CD14-positive monocyte (primary cell): ENCODE data around the gene BANK1. TPM values are rescaled to one million over a fixed set of nuclear protein-coding genes. Genes with fewer than 3 reads are reported as not detected.

Experiments used
- DNase-seq, 3 donors: peaks; one replicate each; pipeline ENCODE4 v3.0.0-alpha.2; 2011 to 2022
- H2AFZ ChIP-seq: 2 replicates; pipeline ENCODE4 v1.6.0; 2012; ENCODE audit warnings: mild to moderate bottlenecking, low read depth, low read length, inconsistent platforms; ENCODE audit not compliant: insufficient read depth, poor library complexity, severe bottlenecking
- H3K27ac ChIP-seq, 2 donors: 1 replicate in 1 of 2; 2 replicates in 1 of 2; pipeline ENCODE4 v1.5.1; 2012 to 2013; ENCODE audit warnings: low read length in 2 of 2, control low read depth in 1 of 2, inconsistent platforms in 1 of 2, low read depth in 1 of 2, mild to moderate bottlenecking in 1 of 2
- H3K27me3 ChIP-seq, 2 donors: one replicate each; pipeline versions ENCODE4 v1.6.0 to v1.6.1; 2011 to 2013; ENCODE audit warnings: low read length in 2 of 2; ENCODE audit not compliant: control insufficient read depth in 2 of 2, insufficient read depth in 2 of 2
- H3K36me3 ChIP-seq, 2 donors: replicated peaks in 1 of 2; 1 replicate in 1 of 2; 2 replicates in 1 of 2; pipeline versions ENCODE4 v1.5.1 to v1.6.1; 2012 to 2013; ENCODE audit warnings: low read length in 2 of 2, control low read depth in 1 of 2, inconsistent platforms in 1 of 2, mild to moderate bottlenecking in 1 of 2; ENCODE audit not compliant: insufficient read depth in 2 of 2, control insufficient read depth in 1 of 2
- H3K4me1 ChIP-seq, 2 donors: 1 replicate in 1 of 2; 2 replicates in 1 of 2; pipeline versions ENCODE4 v1.5.1 to v1.6.1; 2012 to 2013; ENCODE audit warnings: low read length in 2 of 2, control low read depth in 1 of 2, inconsistent platforms in 1 of 2, mild to moderate bottlenecking in 1 of 2, moderate library complexity in 1 of 2; ENCODE audit not compliant: insufficient read depth in 2 of 2, control insufficient read depth in 1 of 2
- H3K4me2 ChIP-seq: replicated peaks from 2 replicates; pipeline ENCODE3; 2012; ENCODE audit warnings: low read length, moderate library complexity, mild to moderate bottlenecking; ENCODE audit not compliant: poor library complexity, severe bottlenecking; ENCODE audit errors: extremely low read depth
- H3K4me3 ChIP-seq, 3 experiments: fragments of 200-600 bp in 1 of 3; sonication (generic) in 1 of 3; replicated peaks in 1 of 3; 1 replicate in 2 of 3; 2 replicates in 1 of 3; pipeline ENCODE4 v1.5.1; 2011 to 2013; ENCODE audit warnings: low read length in 3 of 3, mild to moderate bottlenecking in 3 of 3, control low read depth in 2 of 3, low read depth in 2 of 3, inconsistent platforms in 1 of 3, moderate library complexity in 1 of 3
- H3K79me2 ChIP-seq: 2 replicates; pipeline ENCODE4 v1.6.0; 2012; ENCODE audit warnings: mild to moderate bottlenecking, control low read depth, inconsistent platforms, low read length, moderate library complexity; ENCODE audit not compliant: insufficient read depth
- H3K9ac ChIP-seq: 2 replicates; pipeline ENCODE4 v1.6.0; 2017; ENCODE audit warnings: low read length, mild to moderate bottlenecking; ENCODE audit not compliant: insufficient read depth, poor library complexity, severe bottlenecking
- H3K9me3 ChIP-seq, 2 donors: replicated peaks in 1 of 2; 1 replicate in 1 of 2; 2 replicates in 1 of 2; pipeline versions ENCODE4 v1.5.1 to v1.6.1; 2012 to 2013; ENCODE audit warnings: low read length in 2 of 2, control low read depth in 1 of 2; ENCODE audit not compliant: control insufficient read depth in 1 of 2, insufficient read depth in 1 of 2
- H4K20me1 ChIP-seq: 2 replicates; pipeline ENCODE4 v1.6.0; 2012; ENCODE audit warnings: mild to moderate bottlenecking, low read length, control low read depth, moderate library complexity; ENCODE audit not compliant: insufficient read depth
- H3K27ac Mint-ChIP-seq, 7 donors: one replicate each; pipeline ENCODE4 v1.8.0; 2020; ENCODE audit warnings: mild to moderate bottlenecking in 7 of 7, mixed read lengths in 7 of 7, moderate library complexity in 6 of 7, inconsistent platforms in 2 of 7
- H3K27me3 Mint-ChIP-seq, 3 donors: one replicate each; pipeline ENCODE4 v1.8.0; 2021 to 2022; ENCODE audit warnings: low read depth in 3 of 3, mild to moderate bottlenecking in 3 of 3, mixed read lengths in 3 of 3, moderate library complexity in 3 of 3, inconsistent platforms in 1 of 3
- H3K36me3 Mint-ChIP-seq, 2 donors: one replicate each; pipeline ENCODE4 v1.8.0; 2020; ENCODE audit warnings: mixed read lengths in 2 of 2, inconsistent platforms in 1 of 2, mild to moderate bottlenecking in 1 of 2
- H3K4me1 Mint-ChIP-seq: one replicate; pipeline ENCODE4 v1.8.0; 2020; ENCODE audit warnings: mild to moderate bottlenecking, mixed read lengths
- H3K4me3 Mint-ChIP-seq, 2 donors: one replicate each; pipeline ENCODE4 v1.8.0; 2020; ENCODE audit warnings: mild to moderate bottlenecking in 2 of 2, mixed read lengths in 2 of 2, moderate library complexity in 1 of 2
- H3K9me3 Mint-ChIP-seq, 7 donors: one replicate each; pipeline ENCODE4 v1.8.0; 2020 to 2022; ENCODE audit warnings: mixed read lengths in 7 of 7, mild to moderate bottlenecking in 6 of 7, moderate library complexity in 6 of 7, inconsistent platforms in 2 of 7
- CTCF ChIP-seq: fragments of 200-600 bp; IDR thresholded peaks from one replicate; pipeline ENCODE4 v1.8.0; 2022; ENCODE audit warnings: antibody characterized with exemption, mild to moderate bottlenecking
- WGBS: methylation state at CpG from one replicate; pipeline ENCODE4 v1.1.5; 2013; ENCODE audit warnings: missing lambda C conversion rate; ENCODE audit not compliant: insufficient coverage; 5-methylcytosine and 5-hydroxymethylcytosine counted together
- intact Hi-C, 2 donors: fragments of 100-400 bp; cut with micrococcal nuclease; formaldehyde crosslinking; loops; one replicate each; pipeline versions ENCODE4 v1.15.0 to v1.15.1; 2023
- polyA plus RNA-seq, 3 donors: library from polyadenylated mRNA; depleted of rRNA in 1 of 3; unstranded in 2 of 3; stranded (reverse) in 1 of 3; fragments of 300-500 nt in 2 of 3; fragments of >200 nt in 1 of 3; fragmentation: Illumina TruSeq in 2 of 3; gene quantifications; 1 replicate in 2 of 3; 2 replicates in 1 of 3; pipeline ENCODE4 v1.2.3, GENCODE V29; 2012 to 2021

BANK1 gene
- polyA plus RNA-seq, 3 donors = 2.6 to 5.2 (median 2.9) TPM

- Histone ChIP-seq H2AFZ (no peak overlapping the region), H3K4me1 (no peaks in the 10 kb centered on the region), H3K36me3 (no peaks in the 10 kb centered on the region), H3K27me3 (no peaks in the 10 kb centered on the region), H3K4me2 (no peak overlapping the region), H3K9ac (no peak overlapping the region), H4K20me1 (no peaks in the 10 kb centered on the region), H3K79me2 (no peaks in the 10 kb centered on the region), H3K27ac (no peak overlapping the region), H3K4me3 (no peak overlapping the region), H3K9me3 (no peaks in the 10 kb centered on the region)
- Mint-ChIP-seq H3K9me3 (no peaks in the 10 kb centered on the region), H3K36me3 (no peaks in the 10 kb centered on the region), H3K4me1 (no peaks in the 10 kb centered on the region), H3K4me3 (no peak overlapping the region), H3K27me3 (no peaks in the 10 kb centered on the region), H3K27ac (no peak overlapping the region)
- no CpG with 5 or more reads among the region's 2 CpGs for WGBS
- no peak for DNase-seq
- intact Hi-C loops = no loop called here
- no peak for TF ChIP-seq CTCF
These were observed 177.3 kb downstream of the BANK1 start for GRCh38 chr4:101967697-101968346.

- 70% methylated on average over 2 of the region's 2 CpGs for WGBS
- no peaks in the 10 kb centered on the region for H3K27me3 Mint-ChIP-seq
- H3K9me3 ChIP-seq = no peaks in the 10 kb centered on the region
- no peak overlapping the region for H3K4me2 ChIP-seq
- no peak overlapping the region for H3K4me3 Mint-ChIP-seq
- intact Hi-C loops = no loop called here
- no peaks in the 10 kb centered on the region for H3K27me3 ChIP-seq
- H3K36me3 Mint-ChIP-seq = no peaks in the 10 kb centered on the region
- H3K36me3 ChIP-seq = no peaks in the 10 kb centered on the region
- H2AFZ ChIP-seq = no peak overlapping the region
- peak overlapping the region in 1 of 7 donors; percentile 4 for H3K27ac Mint-ChIP-seq
- no peak overlapping the region for H3K27ac ChIP-seq
- no peaks in the 10 kb centered on the region for H3K79me2 ChIP-seq
- no peaks in the 10 kb centered on the region for H3K4me1 ChIP-seq
- no peak overlapping the region for H3K4me3 ChIP-seq
- H3K9ac ChIP-seq = no peak overlapping the region
- H3K4me1 Mint-ChIP-seq = no peaks in the 10 kb centered on the region
- H4K20me1 ChIP-seq = no peaks in the 10 kb centered on the region
- H3K9me3 Mint-ChIP-seq = no peaks in the 10 kb centered on the region
- no peak for DNase-seq
- TF ChIP-seq CTCF = no peak
These were observed 177.8 kb downstream of the BANK1 start for GRCh38 chr4:101968364-101968763.
